Measurements from ENCODE around the gene CARD9.
"Not testable (repeated sequence)": the region's sequence is repeated elsewhere in the genome, so short reads cannot be mapped to it uniquely, and the experiment has no call there.

Gene CARD9

GRCh38 chr9:136358888-136359287, 14.6 kb downstream of the CARD9 start:
- Histone ChIP-seq H3K4me1 (ENCODE audit: control insufficient read depth, insufficient read depth, low read length, poor library complexity, severe bottlenecking) (peaks cover 7% of the 10 kb centered on the region), H3K9me3 (ENCODE audit: control insufficient read depth, low read length) (no peaks in the 10 kb centered on the region), H3K27me3 (replicated peaks; ENCODE audit: control insufficient read depth, insufficient read depth, low read length, poor library complexity, severe bottlenecking) (no peaks in the 10 kb centered on the region), H3K27ac (ENCODE audit: insufficient read depth, low read length, poor library complexity, severe bottlenecking) (no peak overlapping the region), H3K4me3 (ENCODE audit: insufficient read depth, low read depth, low read length, poor library complexity, severe bottlenecking) (no peak overlapping the region), H3K36me3 (ENCODE audit: control insufficient read depth, insufficient read depth, low read length) (peaks cover 9% of the 10 kb centered on the region)
- DNase-seq = no peak

DNA sequence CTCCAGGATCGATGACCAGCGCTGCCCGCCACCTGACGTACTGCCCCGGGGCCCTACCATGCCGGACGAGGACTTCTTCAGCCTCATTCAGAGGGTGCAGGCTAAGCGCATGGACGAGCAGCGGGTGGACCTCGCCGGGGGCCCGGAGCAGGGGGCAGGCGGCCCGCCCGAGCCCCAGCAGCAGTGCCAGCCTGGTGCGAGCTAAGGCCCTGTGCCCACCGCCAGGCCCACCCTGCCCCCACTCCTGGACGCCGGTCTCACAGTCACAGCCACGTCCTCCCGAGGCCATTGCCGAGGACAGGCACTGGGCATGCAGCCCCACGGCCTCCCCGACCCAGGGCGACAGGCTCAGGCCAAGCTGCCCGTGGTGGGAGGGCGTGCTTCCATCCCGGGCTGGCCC, 15.5 kb downstream of the CARD9 start:
- Histone ChIP-seq H3K36me3 (ENCODE audit: control insufficient read depth, insufficient read depth, low read length) (peaks cover 9% of the 10 kb centered on the region), H3K4me1 (ENCODE audit: control insufficient read depth, insufficient read depth, low read length, poor library complexity, severe bottlenecking) (peaks cover 5% of the 10 kb centered on the region), H3K4me3 (ENCODE audit: insufficient read depth, low read depth, low read length, poor library complexity, severe bottlenecking) (no peak overlapping the region), H3K27ac (ENCODE audit: insufficient read depth, low read length, poor library complexity, severe bottlenecking) (no peak overlapping the region), H3K27me3 (replicated peaks; ENCODE audit: control insufficient read depth, insufficient read depth, low read length, poor library complexity, severe bottlenecking) (no peaks in the 10 kb centered on the region), H3K9me3 (ENCODE audit: control insufficient read depth, low read length) (no peaks in the 10 kb centered on the region)
- no peak for DNase-seq

- Histone ChIP-seq H3K4me3 (ENCODE audit: insufficient read depth, low read depth, low read length, poor library complexity, severe bottlenecking) (no peak overlapping the region), H3K9me3 (ENCODE audit: control insufficient read depth, low read length) (no peaks in the 10 kb centered on the region), H3K4me1 (ENCODE audit: control insufficient read depth, insufficient read depth, low read length, poor library complexity, severe bottlenecking) (no peaks in the 10 kb centered on the region), H3K36me3 (ENCODE audit: control insufficient read depth, insufficient read depth, low read length) (peaks cover 9% of the 10 kb centered on the region), H3K27me3 (replicated peaks; ENCODE audit: control insufficient read depth, insufficient read depth, low read length, poor library complexity, severe bottlenecking) (no peaks in the 10 kb centered on the region), H3K27ac (ENCODE audit: insufficient read depth, low read length, poor library complexity, severe bottlenecking) (no peak overlapping the region)
- no peak for DNase-seq
These were observed 16.2 kb downstream of the CARD9 start for GRCh38 chr9:136357202-136357725.

- no peak for DNase-seq
- H3K27ac ChIP-seq (ENCODE audit: insufficient read depth, low read length, poor library complexity, severe bottlenecking) = no peak overlapping the region
- H3K9me3 ChIP-seq (ENCODE audit: control insufficient read depth, low read length) = no peaks in the 10 kb centered on the region
- H3K27me3 ChIP-seq (replicated peaks; ENCODE audit: control insufficient read depth, insufficient read depth, low read length, poor library complexity, severe bottlenecking) = no peaks in the 10 kb centered on the region
- H3K4me3 ChIP-seq (ENCODE audit: insufficient read depth, low read depth, low read length, poor library complexity, severe bottlenecking) = no peak overlapping the region
- no peaks in the 10 kb centered on the region for H3K4me1 ChIP-seq (ENCODE audit: control insufficient read depth, insufficient read depth, low read length, poor library complexity, severe bottlenecking)
- H3K36me3 ChIP-seq (ENCODE audit: control insufficient read depth, insufficient read depth, low read length) = peaks cover 9% of the 10 kb centered on the region
These were observed 17.6 kb downstream of the CARD9 start for GRCh38 chr9:136355616-136356557.

GRCh38 chr9:136354592-136355085, 18.8 kb downstream of the CARD9 start:
- DNase-seq = no peak

GRCh38 chr9:136353757-136354488, 19.5 kb downstream of the CARD9 start:
- H3K4me1 ChIP-seq (ENCODE audit: control insufficient read depth, insufficient read depth, low read length, poor library complexity, severe bottlenecking) = no peaks in the 10 kb centered on the region
- no peaks in the 10 kb centered on the region for H3K36me3 ChIP-seq (ENCODE audit: control insufficient read depth, insufficient read depth, low read length)
- H3K4me3 ChIP-seq (ENCODE audit: insufficient read depth, low read depth, low read length, poor library complexity, severe bottlenecking) = no peak overlapping the region
- no peak for DNase-seq
- no peaks in the 10 kb centered on the region for H3K9me3 ChIP-seq (ENCODE audit: control insufficient read depth, low read length)
- no peaks in the 10 kb centered on the region for H3K27me3 ChIP-seq (replicated peaks; ENCODE audit: control insufficient read depth, insufficient read depth, low read length, poor library complexity, severe bottlenecking)
- H3K27ac ChIP-seq (ENCODE audit: insufficient read depth, low read length, poor library complexity, severe bottlenecking) = no peak overlapping the region

More at GRCh38 chr9:136354592-136355085, 18.8 kb downstream of the CARD9 start:
- H3K27me3 ChIP-seq (replicated peaks; ENCODE audit: control insufficient read depth, insufficient read depth, low read length, poor library complexity, severe bottlenecking) = no peaks in the 10 kb centered on the region
- H3K27ac ChIP-seq (ENCODE audit: insufficient read depth, low read length, poor library complexity, severe bottlenecking) = no peak overlapping the region
- peaks cover under 1% of the 10 kb centered on the region for H3K36me3 ChIP-seq (ENCODE audit: control insufficient read depth, insufficient read depth, low read length)
- no peaks in the 10 kb centered on the region for H3K9me3 ChIP-seq (ENCODE audit: control insufficient read depth, low read length)
- no peaks in the 10 kb centered on the region for H3K4me1 ChIP-seq (ENCODE audit: control insufficient read depth, insufficient read depth, low read length, poor library complexity, severe bottlenecking)
- no peak overlapping the region for H3K4me3 ChIP-seq (ENCODE audit: insufficient read depth, low read depth, low read length, poor library complexity, severe bottlenecking)

GRCh38 chr9:136353088-136353487, 20.4 kb downstream of the CARD9 start:
- Histone ChIP-seq H3K27ac (ENCODE audit: insufficient read depth, low read length, poor library complexity, severe bottlenecking) (no peak overlapping the region), H3K36me3 (ENCODE audit: control insufficient read depth, insufficient read depth, low read length) (no peaks in the 10 kb centered on the region), H3K27me3 (replicated peaks; ENCODE audit: control insufficient read depth, insufficient read depth, low read length, poor library complexity, severe bottlenecking) (no peaks in the 10 kb centered on the region), H3K9me3 (ENCODE audit: control insufficient read depth, low read length) (no peaks in the 10 kb centered on the region), H3K4me3 (ENCODE audit: insufficient read depth, low read depth, low read length, poor library complexity, severe bottlenecking) (no peak overlapping the region), H3K4me1 (ENCODE audit: control insufficient read depth, insufficient read depth, low read length, poor library complexity, severe bottlenecking) (no peaks in the 10 kb centered on the region)
- no peak for DNase-seq

DNA sequence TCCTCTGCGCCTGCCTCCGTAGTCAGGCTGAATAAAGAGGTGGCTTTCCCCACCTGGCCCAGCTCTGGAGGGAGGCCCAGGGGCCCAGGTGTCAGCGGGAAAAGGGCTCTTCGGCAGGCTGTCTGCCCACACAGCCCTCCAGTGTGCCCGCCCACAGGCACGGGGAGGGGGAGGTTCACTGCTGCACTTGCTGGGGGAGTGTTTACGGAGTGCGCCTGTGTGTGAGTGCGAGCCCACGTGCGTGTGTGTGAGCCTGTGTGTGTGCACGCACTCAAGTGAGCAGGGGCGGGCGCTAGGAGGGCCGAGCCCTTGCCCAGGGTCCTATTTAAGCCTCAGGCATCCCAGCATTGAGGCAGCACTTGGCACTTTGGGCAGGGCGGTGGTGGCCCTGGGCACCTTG, 20.8 kb downstream of the CARD9 start:
- Histone ChIP-seq H3K27ac (ENCODE audit: insufficient read depth, low read length, poor library complexity, severe bottlenecking) (no peak overlapping the region), H3K27me3 (replicated peaks; ENCODE audit: control insufficient read depth, insufficient read depth, low read length, poor library complexity, severe bottlenecking) (no peaks in the 10 kb centered on the region), H3K9me3 (ENCODE audit: control insufficient read depth, low read length) (no peaks in the 10 kb centered on the region), H3K36me3 (ENCODE audit: control insufficient read depth, insufficient read depth, low read length) (no peaks in the 10 kb centered on the region), H3K4me1 (ENCODE audit: control insufficient read depth, insufficient read depth, low read length, poor library complexity, severe bottlenecking) (no peaks in the 10 kb centered on the region), H3K4me3 (ENCODE audit: insufficient read depth, low read depth, low read length, poor library complexity, severe bottlenecking) (no peak overlapping the region)
- DNase-seq = no peak

DNA sequence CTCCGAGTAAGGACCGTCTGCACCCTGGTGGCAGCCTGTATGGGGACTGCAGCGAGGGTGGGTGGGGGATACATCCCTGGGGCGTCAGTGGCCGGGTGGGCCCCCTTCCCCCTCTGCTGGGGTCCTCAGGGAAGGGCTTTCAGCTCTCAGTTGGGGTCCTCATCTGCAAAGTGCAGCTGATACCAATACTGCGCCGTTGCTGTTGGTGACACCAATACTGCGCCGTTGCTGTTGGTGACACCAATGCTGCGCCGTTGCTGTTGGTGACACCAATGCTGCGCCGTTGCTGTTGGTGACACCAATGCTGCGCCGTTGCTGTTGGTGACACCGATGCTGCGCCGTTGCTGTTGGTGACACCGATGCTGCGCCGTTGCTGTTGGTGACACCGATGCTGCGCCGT, 21.6 kb downstream of the CARD9 start:
- H3K36me3 ChIP-seq (ENCODE audit: control insufficient read depth, insufficient read depth, low read length) = not testable (repeated sequence)

More for the DNA sequence above, 21.6 kb downstream of the CARD9 start:
- H3K27ac ChIP-seq (ENCODE audit: insufficient read depth, low read length, poor library complexity, severe bottlenecking); H3K4me3 ChIP-seq (ENCODE audit: insufficient read depth, low read depth, low read length, poor library complexity, severe bottlenecking); H3K27me3 ChIP-seq (replicated peaks; ENCODE audit: control insufficient read depth, insufficient read depth, low read length, poor library complexity, severe bottlenecking); H3K9me3 ChIP-seq (ENCODE audit: control insufficient read depth, low read length); DNase-seq; H3K4me1 ChIP-seq (ENCODE audit: control insufficient read depth, insufficient read depth, low read length, poor library complexity, severe bottlenecking): not testable (repeated sequence)
